Panc1 (cell line): ENCODE results near the gene LPP. TPM values are rescaled to one million over a fixed set of nuclear protein-coding genes. Genes with fewer than 3 reads are reported as not detected.

Experiments used
- ATAC-seq: fragments of 200-7000 bp; cut with Tn5 transposase; 2 replicates; pipeline ENCODE4 v1.9.1; 2020; ENCODE audit warnings: mild to moderate bottlenecking, moderate library complexity
- BruUV-seq: library from RNA; stranded (reverse); fragments of 400-500 nt; replicated peaks from 2 replicates; lab custom pipeline; 2021; lab: Mats Ljungman, UMichigan
- CTCF ChIA-PET: fragments of 300-600 bp; sonication (Branson Sonifier 250); formaldehyde crosslinking; loops from one replicate; lab custom pipeline; 2022; ENCODE audit warnings: antibody characterized with exemption; lab: Charles Lee
- POLR2A ChIA-PET: fragments of 300-600 bp; sonication (Branson Sonifier 250); formaldehyde crosslinking; loops from one replicate; lab custom pipeline; 2022; ENCODE audit warnings: antibody characterized with exemption; lab: Charles Lee
- DNase-seq: peaks from one replicate; pipeline ENCODE4 v3.0.0-alpha.2; 2010; ENCODE audit warnings: low read depth, low spot score
- H3K27ac ChIP-seq: 2 replicates; pipeline ENCODE4 v1.5.1; 2011; ENCODE audit warnings: mild to moderate bottlenecking, low read length, inconsistent platforms
- H3K27me3 ChIP-seq: fragments of 200-500 bp; sonication (Bioruptor generic); 2 replicates; pipeline ENCODE4 v1.6.0; 2014; ENCODE audit warnings: low read length, inconsistent platforms; ENCODE audit not compliant: control insufficient read depth, insufficient read depth
- H3K36me3 ChIP-seq: fragments of 200-500 bp; sonication (Bioruptor generic); 2 replicates; pipeline ENCODE4 v1.5.1; 2014; ENCODE audit warnings: inconsistent platforms, mild to moderate bottlenecking, low read length, moderate library complexity; ENCODE audit not compliant: control insufficient read depth, insufficient read depth
- H3K4me1 ChIP-seq: 2 replicates; pipeline ENCODE4 v1.5.1; 2011; ENCODE audit warnings: inconsistent platforms, mild to moderate bottlenecking, low read length, moderate library complexity; ENCODE audit not compliant: control insufficient read depth, insufficient read depth
- H3K4me3 ChIP-seq, 2 experiments: 2 replicates each; pipeline ENCODE4 v1.5.1; 2011 to 2012; ENCODE audit warnings: low read depth in 2 of 2, low read length in 2 of 2, mild to moderate bottlenecking in 2 of 2, inconsistent platforms in 1 of 2, moderate library complexity in 1 of 2
- H3K9me3 ChIP-seq: fragments of 200-500 bp; sonication (Bioruptor generic); 2 replicates; pipeline ENCODE4 v1.5.1; 2014; ENCODE audit warnings: low read depth, mild to moderate bottlenecking, inconsistent platforms, low read length, moderate library complexity; ENCODE audit not compliant: control insufficient read depth, insufficient read depth
- CTCF ChIP-seq: fragments of 450-650 bp; IDR thresholded peaks from 2 replicates; pipeline ENCODE4 v1.5.1; 2017; ENCODE audit warnings: mild to moderate bottlenecking
- POLR2AphosphoS5 ChIP-seq: IDR thresholded peaks from 2 replicates; pipeline ENCODE4 v1.6.1; 2012; ENCODE audit warnings: mild to moderate bottlenecking, low read depth, low read length, moderate library complexity
- REST ChIP-seq, 2 experiments: IDR thresholded peaks; 2 replicates each; pipeline ENCODE4 v1.6.1; 2011 to 2012; ENCODE audit warnings: low read depth in 2 of 2, control low read depth in 1 of 2, low read length in 1 of 2, mild to moderate bottlenecking in 1 of 2, moderate library complexity in 1 of 2; ENCODE audit not compliant: insufficient read depth in 1 of 2
- SIN3A ChIP-seq: IDR thresholded peaks from 2 replicates; pipeline ENCODE4 v1.6.1; 2012; ENCODE audit warnings: low read depth, mild to moderate bottlenecking, low read length, moderate library complexity, borderline replicate concordance; ENCODE audit not compliant: insufficient read depth
- TCF7L2 ChIP-seq: IDR thresholded peaks from 2 replicates; pipeline ENCODE4 v1.6.1; 2011; ENCODE audit warnings: mild to moderate bottlenecking, low read depth, low read length, inconsistent platforms
- in situ Hi-C: cut with HindIII; loops from 2 replicates; pipeline ENCODE4 v1.10.0; 2016; ENCODE audit warnings: low sequenced_read_pairs, low pct_unique_long_range_greater_than_20kb
- intact Hi-C: fragments of 100-400 bp; cut with micrococcal nuclease; formaldehyde crosslinking; loops from one replicate; pipeline ENCODE4 v1.10.0; 2022; ENCODE audit not compliant: unreplicated experiment
- total RNA-seq: library from RNA; stranded (reverse); gene quantifications from one replicate; pipeline ENCODE4 v1.2.1, GENCODE V29; 2021; ENCODE audit not compliant: unreplicated experiment

LPP gene
- total RNA-seq, 1 experiment from 2014 or later = 90.0 TPM

GRCh38 chr3:188926741-188927511 lies 773.0 kb downstream of the LPP start:
- CTCF ChIA-PET = interaction anchor here (0.6 kb wide), 1 partner anchor 1186 kb away, joined by 3 read pairs; no protein-coding TSS in a partner anchor
- no peak overlapping the region for H3K4me3 ChIP-seq
- TF ChIP-seq POLR2AphosphoS5 (no peak), CTCF (no peak), SIN3A (no peak), TCF7L2 (no peak), REST (IDR thresholded peaks at IDR 0.05; ENCODE audit: insufficient read depth in 1 of 2, low read depth in 2 of 2, low read length in 1 of 2) (no peak)
- BruUV-seq = no TSS peak
- DNase-seq = no peak
- H3K36me3 ChIP-seq = no peaks in the 10 kb centered on the region
- in situ Hi-C loops = no loop called here
- H3K9me3 ChIP-seq = no peaks in the 10 kb centered on the region
- POLR2A ChIA-PET = interaction anchor here (0.5 kb wide), 1 partner anchor 35 kb away, joined by 3 read pairs; no protein-coding TSS in a partner anchor
- ATAC-seq = no peak
- H3K4me1 ChIP-seq = no peaks in the 10 kb centered on the region
- no peaks in the 10 kb centered on the region for H3K27me3 ChIP-seq
- intact Hi-C loops = no loop called here
- H3K27ac ChIP-seq = no peak overlapping the region

GRCh38 chr3:188927971-188928370 lies 774.0 kb downstream of the LPP start:
- ATAC-seq = no peak
- in situ Hi-C loops = no loop called here
- no peak for DNase-seq
- Histone ChIP-seq H3K27me3 (no peaks in the 10 kb centered on the region), H3K9me3 (no peaks in the 10 kb centered on the region), H3K27ac (no peak overlapping the region), H3K4me3 (no peak overlapping the region), H3K4me1 (no peaks in the 10 kb centered on the region), H3K36me3 (no peaks in the 10 kb centered on the region)
- no TSS peak for BruUV-seq
- intact Hi-C loops = no loop called here
- no peak for TF ChIP-seq TCF7L2
- ChIA-PET CTCF (no interaction called here), POLR2A (no interaction called here)

- Histone ChIP-seq H3K4me3 (no peak overlapping the region), H3K9me3 (no peaks in the 10 kb centered on the region), H3K27ac (no peak overlapping the region), H3K4me1 (no peaks in the 10 kb centered on the region), H3K36me3 (no peaks in the 10 kb centered on the region), H3K27me3 (no peaks in the 10 kb centered on the region)
- in situ Hi-C loops (no loop called here), intact Hi-C loops (no loop called here)
- no peak for DNase-seq
- POLR2A ChIA-PET = no interaction called here
- CTCF ChIA-PET = no interaction called here
- peak; percentile 76 for ATAC-seq
- TF ChIP-seq CTCF = peak; percentile 56; the same call in 1 of the 2 replicates
- TF ChIP-seq SIN3A = no peak
- no peak for TF ChIP-seq POLR2AphosphoS5
- no TSS peak for BruUV-seq
Measured at GRCh38 chr3:188929137-188929536, 775.2 kb downstream of the LPP start.
